Stimulated activated naive CD4-positive, alpha-beta T cell (primary cell): ENCODE data around the gene FBXW4.

Experiments
- DNase-seq, 6 experiments: peaks; one replicate each; lab custom pipeline; 2025; lab: John Stamatoyannopoulos, UW

FBXW4 gene, protein sequence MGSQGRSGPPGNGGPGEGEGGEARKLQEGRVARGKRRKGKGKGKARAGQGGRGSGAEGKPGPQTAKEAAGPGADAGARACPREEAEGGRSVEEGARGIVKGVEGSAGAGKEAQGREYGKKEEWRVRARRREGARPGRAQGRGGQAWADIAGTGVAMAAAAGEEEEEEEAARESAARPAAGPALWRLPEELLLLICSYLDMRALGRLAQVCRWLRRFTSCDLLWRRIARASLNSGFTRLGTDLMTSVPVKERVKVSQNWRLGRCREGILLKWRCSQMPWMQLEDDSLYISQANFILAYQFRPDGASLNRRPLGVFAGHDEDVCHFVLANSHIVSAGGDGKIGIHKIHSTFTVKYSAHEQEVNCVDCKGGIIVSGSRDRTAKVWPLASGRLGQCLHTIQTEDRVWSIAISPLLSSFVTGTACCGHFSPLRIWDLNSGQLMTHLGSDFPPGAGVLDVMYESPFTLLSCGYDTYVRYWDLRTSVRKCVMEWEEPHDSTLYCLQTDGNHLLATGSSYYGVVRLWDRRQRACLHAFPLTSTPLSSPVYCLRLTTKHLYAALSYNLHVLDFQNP

DNA sequence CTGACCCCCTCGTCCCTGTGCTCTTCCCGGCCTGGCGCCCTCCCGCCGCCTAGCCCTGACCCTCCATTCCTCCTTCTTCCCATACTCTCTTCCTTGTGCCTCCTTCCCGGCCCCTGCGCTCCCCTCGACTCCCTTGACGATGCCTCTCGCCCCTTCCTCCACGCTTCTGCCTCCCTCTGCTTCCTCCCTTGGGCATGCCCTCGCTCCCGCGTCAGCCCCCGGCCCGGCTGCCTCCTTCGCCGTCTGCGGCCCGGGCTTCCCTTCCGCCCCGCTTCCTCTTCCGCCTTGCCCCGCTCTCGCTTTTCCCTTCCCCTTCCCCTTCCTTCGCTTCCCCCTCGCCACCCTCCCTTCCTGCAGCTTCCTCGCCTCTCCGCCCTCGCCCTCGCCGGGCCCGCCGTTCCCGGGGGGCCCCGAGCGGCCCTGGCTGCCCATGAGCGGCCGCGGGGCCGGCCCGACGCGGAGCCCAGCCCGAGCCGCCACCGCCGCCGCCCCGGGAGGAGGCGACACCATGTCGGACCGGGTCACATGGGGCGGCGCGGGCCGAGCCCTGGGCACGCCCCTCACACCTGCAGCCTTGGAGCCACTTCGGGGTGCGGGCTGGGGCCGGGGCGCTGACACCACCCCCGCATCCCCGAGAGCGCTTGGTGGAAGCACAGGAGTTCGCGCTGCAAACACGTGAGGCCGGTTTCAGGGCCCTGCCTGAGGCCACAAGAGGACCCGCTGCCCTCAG, at the start of gene FBXW4:
Gene FBXW4 (minus strand): TSS at position 497 of the 730 bp plus-strand sequence. CDS start 65 bp downstream, at position 432.
- DNase-seq: peak; percentile 51 to 85 (median 67)

DNA sequence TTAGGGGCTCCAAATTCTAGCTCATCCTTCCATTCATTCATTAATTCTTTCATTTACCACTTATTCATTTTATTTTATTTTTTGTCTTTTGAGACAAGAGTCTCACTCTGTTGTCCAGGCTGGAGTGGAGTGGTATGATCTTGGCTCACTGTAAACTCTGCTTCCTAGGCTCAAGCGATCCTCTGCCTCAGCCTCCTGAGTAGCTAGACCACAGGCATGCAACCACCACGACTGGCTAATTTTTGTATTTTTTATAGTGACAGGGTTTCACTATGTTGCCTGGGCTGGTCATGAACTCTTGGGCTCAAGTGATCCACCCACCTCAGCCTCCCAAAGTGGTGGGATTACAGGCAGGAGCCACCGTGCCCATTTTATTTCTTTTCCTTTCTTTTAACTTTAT, 49.3 kb upstream of the FBXW4 start:
- DNase-seq: no peak

- DNase-seq: no peak
These were observed 47.0 kb upstream of the FBXW4 start for GRCh38 chr10:101741938-101742337.

DNA sequence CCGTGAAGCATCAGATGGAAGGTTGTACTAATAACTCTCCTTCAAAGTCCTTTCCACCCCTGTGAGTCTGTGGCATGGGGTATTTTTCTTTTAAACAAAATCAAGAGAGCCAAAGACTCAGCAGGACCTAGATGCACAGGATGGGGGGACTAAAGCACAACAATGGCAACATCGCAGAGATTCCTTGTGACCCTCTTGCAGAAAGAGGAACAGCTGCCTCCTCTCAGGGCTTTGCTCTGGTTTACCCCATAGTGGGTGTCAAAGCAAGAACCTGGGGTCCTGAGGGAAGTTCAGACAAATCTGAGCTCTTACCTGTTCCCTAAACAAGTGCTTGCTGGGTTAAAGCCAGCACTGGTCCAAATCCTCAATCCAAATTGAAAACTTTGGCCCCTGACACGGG, 41.7 kb upstream of the FBXW4 start:
- no peak for DNase-seq

DNA sequence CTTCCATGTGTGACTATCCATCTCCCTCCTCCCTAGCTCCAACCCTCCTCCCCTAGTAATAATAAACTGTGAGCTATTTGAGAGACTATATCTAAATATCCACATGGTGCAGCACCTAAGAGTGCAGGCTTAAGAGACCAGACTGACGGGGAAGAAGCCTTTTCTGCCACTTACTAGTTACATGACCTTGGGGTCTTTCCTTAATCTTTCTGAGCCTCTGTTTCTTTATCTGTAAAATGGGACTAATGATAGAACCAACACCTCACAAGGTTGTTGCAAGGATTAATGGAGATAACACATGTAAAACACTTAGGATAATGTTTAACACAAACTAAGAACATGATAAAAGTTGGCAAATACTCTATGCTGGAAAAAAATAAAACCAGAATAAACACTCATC, 37.1 kb upstream of the FBXW4 start:
- DNase-seq: no peak

DNA sequence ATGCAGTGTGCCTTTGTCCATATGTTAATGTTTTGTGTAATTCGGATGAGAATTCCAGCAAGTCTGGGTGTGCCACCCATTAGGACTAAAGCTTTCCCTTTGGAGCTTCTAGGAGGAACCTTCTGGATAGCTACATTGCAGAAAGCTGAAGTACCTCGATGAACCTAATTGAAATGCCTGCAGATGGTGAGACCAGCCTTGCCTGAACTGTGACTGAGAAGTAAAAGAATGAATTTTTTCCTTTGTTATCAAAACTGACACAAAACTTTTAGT, 31.1 kb upstream of the FBXW4 start:
- no peak for DNase-seq

DNA sequence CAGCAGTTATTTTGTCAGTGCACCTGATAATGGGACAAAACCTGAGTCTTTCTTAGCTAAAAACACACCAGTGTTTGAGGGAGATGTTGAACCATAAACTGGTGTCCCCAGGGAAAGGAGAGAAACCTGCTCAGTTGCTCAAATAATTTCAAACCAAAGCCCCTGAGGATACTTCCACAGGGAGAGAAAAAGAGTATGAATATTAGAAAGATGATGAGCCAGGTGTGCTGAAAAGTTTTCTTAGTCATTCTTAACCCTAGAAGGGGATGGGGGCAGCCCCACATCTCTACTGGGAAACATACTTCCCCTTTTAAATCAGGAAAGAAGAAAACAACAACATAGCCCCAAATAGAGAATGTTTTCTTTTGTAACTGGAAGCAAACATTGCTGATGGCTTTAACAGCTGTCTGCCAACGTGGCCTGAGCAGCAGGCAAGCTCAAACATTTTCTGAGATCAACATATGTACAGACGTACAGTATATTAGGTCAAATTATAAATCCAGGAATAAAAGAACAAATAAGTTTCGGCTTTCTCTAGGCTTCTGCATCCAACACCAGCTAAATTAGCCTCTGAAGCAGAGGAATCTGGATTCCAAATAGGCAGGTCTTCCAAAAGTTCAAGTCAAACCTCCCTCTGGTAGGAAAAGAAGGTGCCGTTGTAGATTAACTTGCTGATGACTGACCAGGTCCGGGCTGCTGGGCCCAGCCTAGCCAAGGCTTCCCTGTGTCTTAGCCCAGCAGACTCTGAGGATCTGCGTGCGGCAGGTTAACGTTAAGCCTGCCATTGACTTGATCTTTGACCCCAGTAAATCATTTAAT, 30.5 kb upstream of the FBXW4 start:
- DNase-seq: no peak

GRCh38 chr10:101724446-101724845, 29.5 kb upstream of the FBXW4 start:
- no peak for DNase-seq

DNA sequence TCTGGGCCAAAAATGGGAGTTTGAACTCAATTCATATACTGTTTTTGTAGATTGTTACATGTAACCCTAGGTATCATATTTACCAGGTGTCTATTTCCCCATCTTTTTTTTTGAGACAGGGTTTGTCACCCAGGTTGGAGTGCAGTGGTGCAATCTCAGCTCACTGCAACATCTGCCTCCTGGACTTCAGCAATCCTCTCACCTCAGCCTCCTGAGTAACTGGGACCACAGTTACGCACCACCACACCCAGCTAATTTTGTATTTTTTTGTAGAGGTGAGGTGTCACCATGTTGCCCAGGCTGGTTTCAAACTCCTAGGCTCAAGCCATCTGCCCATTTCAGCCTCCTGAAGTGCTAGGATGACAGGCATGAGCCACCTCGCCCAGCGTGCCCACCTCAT, 28.2 kb upstream of the FBXW4 start:
- no peak for DNase-seq

- DNase-seq: no peak
These were observed 26.8 kb upstream of the FBXW4 start for GRCh38 chr10:101721806-101722205.

DNA sequence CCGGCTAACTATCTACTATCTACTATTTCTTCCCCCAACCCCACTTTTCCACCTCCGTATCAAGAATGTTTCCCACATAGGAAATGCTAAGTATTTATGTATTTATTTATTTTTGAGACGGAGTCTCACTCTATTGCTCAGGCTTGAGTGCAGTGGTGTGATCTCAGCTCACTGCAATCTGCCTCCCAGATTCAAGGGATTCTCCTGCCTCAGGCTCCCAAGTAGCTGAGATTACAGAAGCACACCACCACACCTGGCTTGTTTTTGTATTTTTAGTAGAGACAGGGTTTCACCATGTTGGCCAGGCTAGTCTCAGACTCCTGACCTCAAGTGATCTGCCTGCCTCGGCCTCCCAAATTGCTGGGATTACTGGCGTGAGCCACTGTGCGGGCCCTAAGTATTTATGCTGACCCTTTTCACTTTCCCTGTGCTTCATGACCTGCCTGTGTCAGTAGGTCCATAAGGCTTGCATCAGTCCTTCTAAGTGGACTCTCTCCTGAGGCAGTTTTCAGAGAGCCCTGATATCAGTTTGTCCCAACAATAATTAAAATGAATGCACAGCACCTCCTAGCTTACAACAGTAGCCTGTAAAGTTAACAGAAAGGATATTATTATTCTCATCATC, 25.7 kb upstream of the FBXW4 start:
- DNase-seq: no peak

- DNase-seq: no peak
These were observed 23.8 kb upstream of the FBXW4 start for GRCh38 chr10:101718690-101719275.

DNA sequence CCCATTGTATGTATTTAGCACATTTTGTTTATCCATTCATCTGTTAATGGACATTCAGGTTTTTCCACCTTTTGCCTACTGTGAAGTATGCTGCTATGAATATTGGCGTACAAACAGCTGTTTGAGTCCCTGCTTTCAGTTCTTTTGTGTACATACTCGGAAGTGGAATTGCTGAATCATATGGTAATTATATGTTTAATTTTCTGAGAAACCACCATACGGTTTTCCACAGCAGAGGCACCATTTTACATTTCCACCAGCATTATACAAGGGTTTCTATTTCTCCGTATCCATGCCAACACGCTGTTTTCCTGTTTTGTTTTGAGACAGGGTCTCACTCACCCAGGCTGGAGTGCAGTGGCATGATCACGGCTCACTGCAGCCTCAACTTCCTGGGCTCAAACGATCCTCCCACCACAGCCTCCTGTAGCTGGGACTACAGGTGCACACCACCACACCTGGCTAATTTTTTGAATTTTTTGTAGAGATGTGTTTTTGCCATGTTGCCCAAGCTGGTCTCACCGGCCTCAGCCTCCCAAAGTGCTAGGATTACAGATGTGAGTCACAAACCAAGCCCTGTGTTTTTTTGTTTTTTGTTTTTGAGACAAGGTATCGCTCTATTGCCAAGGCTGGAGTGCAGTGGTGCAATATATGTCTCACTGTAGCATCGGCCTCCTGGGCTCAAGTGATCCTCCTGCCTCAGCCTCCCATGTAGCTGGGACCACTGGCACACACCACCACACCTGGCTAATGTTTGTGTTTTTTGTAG, 22.1 kb upstream of the FBXW4 start:
- DNase-seq: no peak

GRCh38 chr10:101712997-101713396, 18.0 kb upstream of the FBXW4 start:
- DNase-seq: no peak

- no peak for DNase-seq
These were observed 15.8 kb upstream of the FBXW4 start for GRCh38 chr10:101710793-101711192.

GRCh38 chr10:101710059-101710695, 15.2 kb upstream of the FBXW4 start:
- no peak for DNase-seq

DNA sequence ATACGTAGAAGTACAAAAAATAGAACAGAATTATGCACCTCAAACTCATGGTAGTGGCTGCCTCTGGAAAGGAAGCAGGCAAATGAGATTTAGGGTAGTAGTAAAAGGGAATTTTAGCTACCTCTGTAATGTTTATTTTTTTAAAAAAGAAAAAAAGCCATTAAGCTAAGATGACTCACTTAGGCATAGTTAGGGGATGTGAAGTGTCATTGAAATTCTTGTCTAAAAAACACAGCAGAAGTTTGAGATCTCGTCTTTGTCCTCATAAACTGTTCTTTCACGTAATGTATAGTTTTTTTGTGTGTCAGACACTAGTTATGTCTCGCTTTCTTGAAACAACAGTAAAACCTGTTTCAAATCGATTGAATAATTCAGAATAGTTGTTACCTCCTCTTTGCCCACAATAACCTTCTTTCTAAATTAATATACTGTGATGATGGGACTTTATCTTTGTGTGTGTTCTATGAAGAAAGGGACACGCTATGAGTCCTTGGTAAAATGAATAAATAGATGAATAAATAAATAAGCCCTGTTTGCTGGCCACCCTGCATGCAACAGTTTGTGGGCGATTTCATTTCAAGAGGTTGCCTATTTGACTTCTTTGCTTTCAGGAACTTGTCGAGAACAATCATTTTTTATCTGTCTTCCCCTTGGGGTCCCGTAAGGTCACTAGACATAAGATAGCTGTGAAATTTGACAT, 14.5 kb upstream of the FBXW4 start:
- DNase-seq: no peak

- DNase-seq: no peak
These were observed 13.9 kb upstream of the FBXW4 start for GRCh38 chr10:101708870-101709269.

GRCh38 chr10:101708073-101708472, 13.1 kb upstream of the FBXW4 start:
- peak in 1 of 6 experiments; percentile 4 for DNase-seq

DNA sequence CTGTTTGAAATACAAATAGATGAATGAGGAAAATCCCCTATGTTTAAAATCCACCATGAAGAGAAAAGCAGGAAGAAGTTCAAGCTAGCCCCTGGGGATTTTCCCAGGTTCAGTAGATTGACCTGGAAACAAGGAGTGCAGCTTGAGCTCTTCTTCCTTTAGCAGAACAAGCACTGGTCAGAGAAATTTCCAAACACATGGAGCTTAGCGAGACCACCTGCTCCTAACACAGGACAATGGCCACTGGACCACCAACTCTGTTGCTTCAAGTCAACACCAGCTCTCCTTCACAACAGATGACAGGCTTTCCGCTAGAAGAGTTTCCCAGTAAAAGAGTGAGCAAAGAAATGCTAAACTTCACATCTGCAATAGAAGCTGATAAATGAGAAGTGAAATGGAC, 9.4 kb upstream of the FBXW4 start:
- DNase-seq: no peak
